Measurements from ENCODE around the gene C3orf20. TPM values are rescaled to one million over a fixed set of nuclear protein-coding genes. Genes with fewer than 3 reads are reported as not detected.

C3orf20 gene
- total RNA-seq, 1 experiment from 2014 or later = not detected

DNA sequence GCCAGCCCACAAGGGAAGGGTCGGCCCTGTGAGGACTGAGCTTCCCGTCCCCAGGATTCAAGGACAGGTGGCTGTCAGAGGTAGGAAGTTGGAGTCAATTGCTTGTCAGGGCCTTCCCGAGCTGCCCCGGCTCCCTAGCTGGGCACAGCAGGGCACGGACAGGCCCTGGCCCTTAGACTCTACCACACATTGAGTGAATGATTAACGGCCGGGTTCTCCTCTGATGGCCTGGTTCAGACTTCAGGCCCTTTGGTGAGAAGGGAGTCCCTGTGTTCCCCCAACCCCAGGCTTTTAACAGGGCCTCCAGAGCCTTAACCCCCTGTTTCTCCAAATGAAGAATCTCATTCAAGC lies 127.4 kb downstream of the C3orf20 start (continued):
- TF ChIP-seq, protein P1, sequence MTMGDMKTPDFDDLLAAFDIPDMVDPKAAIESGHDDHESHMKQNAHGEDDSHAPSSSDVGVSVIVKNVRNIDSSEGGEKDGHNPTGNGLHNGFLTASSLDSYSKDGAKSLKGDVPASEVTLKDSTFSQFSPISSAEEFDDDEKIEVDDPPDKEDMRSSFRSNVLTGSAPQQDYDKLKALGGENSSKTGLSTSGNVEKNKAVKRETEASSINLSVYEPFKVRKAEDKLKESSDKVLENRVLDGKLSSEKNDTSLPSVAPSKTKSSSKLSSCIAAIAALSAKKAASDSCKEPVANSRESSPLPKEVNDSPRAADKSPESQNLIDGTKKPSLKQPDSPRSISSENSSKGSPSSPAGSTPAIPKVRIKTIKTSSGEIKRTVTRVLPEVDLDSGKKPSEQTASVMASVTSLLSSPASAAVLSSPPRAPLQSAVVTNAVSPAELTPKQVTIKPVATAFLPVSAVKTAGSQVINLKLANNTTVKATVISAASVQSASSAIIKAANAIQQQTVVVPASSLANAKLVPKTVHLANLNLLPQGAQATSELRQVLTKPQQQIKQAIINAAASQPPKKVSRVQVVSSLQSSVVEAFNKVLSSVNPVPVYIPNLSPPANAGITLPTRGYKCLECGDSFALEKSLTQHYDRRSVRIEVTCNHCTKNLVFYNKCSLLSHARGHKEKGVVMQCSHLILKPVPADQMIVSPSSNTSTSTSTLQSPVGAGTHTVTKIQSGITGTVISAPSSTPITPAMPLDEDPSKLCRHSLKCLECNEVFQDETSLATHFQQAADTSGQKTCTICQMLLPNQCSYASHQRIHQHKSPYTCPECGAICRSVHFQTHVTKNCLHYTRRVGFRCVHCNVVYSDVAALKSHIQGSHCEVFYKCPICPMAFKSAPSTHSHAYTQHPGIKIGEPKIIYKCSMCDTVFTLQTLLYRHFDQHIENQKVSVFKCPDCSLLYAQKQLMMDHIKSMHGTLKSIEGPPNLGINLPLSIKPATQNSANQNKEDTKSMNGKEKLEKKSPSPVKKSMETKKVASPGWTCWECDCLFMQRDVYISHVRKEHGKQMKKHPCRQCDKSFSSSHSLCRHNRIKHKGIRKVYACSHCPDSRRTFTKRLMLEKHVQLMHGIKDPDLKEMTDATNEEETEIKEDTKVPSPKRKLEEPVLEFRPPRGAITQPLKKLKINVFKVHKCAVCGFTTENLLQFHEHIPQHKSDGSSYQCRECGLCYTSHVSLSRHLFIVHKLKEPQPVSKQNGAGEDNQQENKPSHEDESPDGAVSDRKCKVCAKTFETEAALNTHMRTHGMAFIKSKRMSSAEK (CRISPR knock-in tag; IDR thresholded peaks at IDR 0.05; ENCODE audit: borderline replicate concordance) = no peak
- TF ChIP-seq NFE2L1 (CRISPR knock-in tag; IDR thresholded peaks at IDR 0.05) (no peak), MYBL2 (CRISPR knock-in tag; IDR thresholded peaks at IDR 0.05) (no peak), TCF7 (CRISPR knock-in tag; IDR thresholded peaks at IDR 0.05; ENCODE audit: low read depth) (no peak), ZNF416 (CRISPR knock-in tag; IDR thresholded peaks at IDR 0.05) (no peak), TP53 (CRISPR knock-in tag; IDR thresholded peaks at IDR 0.05) (no peak), ZNF671 (CRISPR knock-in tag; IDR thresholded peaks at IDR 0.05) (no peak), ZNF396 (CRISPR knock-in tag; IDR thresholded peaks at IDR 0.05; ENCODE audit: borderline replicate concordance) (no peak), FOXP1 (CRISPR knock-in tag; IDR thresholded peaks at IDR 0.05; ENCODE audit: borderline replicate concordance) (no peak), EMX1 (CRISPR knock-in tag; IDR thresholded peaks at IDR 0.05) (no peak), RELA (CRISPR knock-in tag; IDR thresholded peaks at IDR 0.05; ENCODE audit: borderline replicate concordance) (no peak), CREM (CRISPR knock-in tag; IDR thresholded peaks at IDR 0.05) (no peak)
- TF ChIP-seq, protein P2, sequence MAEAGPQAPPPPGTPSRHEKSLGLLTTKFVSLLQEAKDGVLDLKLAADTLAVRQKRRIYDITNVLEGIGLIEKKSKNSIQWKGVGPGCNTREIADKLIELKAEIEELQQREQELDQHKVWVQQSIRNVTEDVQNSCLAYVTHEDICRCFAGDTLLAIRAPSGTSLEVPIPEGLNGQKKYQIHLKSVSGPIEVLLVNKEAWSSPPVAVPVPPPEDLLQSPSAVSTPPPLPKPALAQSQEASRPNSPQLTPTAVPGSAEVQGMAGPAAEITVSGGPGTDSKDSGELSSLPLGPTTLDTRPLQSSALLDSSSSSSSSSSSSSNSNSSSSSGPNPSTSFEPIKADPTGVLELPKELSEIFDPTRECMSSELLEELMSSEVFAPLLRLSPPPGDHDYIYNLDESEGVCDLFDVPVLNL (CRISPR knock-in tag; IDR thresholded peaks at IDR 0.05; ENCODE audit: borderline replicate concordance, low read depth) = no peak
- TF ChIP-seq, protein P3, sequence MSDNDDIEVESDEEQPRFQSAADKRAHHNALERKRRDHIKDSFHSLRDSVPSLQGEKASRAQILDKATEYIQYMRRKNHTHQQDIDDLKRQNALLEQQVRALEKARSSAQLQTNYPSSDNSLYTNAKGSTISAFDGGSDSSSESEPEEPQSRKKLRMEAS (CRISPR knock-in tag; IDR thresholded peaks at IDR 0.05) = no peak
- TF ChIP-seq, protein P4, sequence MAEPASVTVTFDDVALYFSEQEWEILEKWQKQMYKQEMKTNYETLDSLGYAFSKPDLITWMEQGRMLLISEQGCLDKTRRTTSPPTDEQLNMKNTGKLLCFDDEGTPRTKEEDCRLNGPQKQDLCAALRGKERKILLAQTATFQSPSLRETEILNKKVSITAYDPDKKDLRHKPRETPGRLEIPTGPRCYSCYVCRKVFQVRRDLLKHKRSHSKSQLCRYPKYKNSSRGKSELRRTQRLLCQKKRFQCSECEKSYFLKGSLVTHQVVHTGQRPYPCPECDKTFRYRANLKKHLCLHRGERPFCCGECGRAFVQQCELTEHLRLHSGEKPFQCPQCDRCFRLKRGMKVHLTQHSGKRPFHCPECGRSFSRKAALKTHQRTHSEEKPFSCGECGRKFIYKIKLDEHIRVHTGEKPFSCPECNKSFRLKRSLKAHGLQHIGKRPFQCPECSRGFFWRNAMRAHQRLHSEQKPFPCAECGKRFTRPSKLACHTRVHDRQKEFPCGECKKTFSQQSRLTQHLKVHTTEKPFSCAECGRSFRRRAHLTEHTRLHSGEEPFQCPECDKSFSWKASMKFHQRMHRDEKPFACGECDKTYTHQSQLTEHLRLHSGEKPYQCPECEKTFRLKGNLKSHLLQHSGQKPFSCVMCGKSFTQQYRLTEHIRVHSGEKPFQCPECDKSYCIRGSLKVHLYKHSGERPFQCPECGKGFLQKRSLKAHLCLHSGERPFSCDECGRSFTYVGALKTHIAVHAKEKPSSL (CRISPR knock-in tag; conservative IDR thresholded peaks at IDR 0.05) = no peak
- TF ChIP-seq, protein P5, sequence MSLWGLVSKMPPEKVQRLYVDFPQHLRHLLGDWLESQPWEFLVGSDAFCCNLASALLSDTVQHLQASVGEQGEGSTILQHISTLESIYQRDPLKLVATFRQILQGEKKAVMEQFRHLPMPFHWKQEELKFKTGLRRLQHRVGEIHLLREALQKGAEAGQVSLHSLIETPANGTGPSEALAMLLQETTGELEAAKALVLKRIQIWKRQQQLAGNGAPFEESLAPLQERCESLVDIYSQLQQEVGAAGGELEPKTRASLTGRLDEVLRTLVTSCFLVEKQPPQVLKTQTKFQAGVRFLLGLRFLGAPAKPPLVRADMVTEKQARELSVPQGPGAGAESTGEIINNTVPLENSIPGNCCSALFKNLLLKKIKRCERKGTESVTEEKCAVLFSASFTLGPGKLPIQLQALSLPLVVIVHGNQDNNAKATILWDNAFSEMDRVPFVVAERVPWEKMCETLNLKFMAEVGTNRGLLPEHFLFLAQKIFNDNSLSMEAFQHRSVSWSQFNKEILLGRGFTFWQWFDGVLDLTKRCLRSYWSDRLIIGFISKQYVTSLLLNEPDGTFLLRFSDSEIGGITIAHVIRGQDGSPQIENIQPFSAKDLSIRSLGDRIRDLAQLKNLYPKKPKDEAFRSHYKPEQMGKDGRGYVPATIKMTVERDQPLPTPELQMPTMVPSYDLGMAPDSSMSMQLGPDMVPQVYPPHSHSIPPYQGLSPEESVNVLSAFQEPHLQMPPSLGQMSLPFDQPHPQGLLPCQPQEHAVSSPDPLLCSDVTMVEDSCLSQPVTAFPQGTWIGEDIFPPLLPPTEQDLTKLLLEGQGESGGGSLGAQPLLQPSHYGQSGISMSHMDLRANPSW (CRISPR knock-in tag; conservative IDR thresholded peaks at IDR 0.05; ENCODE audit: low read depth) = no peak

All from WTC11 (cell line).